Dermis blood vessel endothelial cell (primary cell): ENCODE results near the gene CLTA. TPM values are rescaled to one million over a fixed set of nuclear protein-coding genes. Genes with fewer than 3 reads are reported as not detected.

ENCODE experiments used
- DNase-seq: peaks from one replicate; pipeline ENCODE4 v3.0.0; 2010
- total RNA-seq: library from RNA; depleted of rRNA; stranded (reverse); fragments of >200 nt; gene quantifications from 2 replicates; pipeline ENCODE4 v1.2.3, GENCODE V29; 2014

The CLTA gene
- total RNA-seq, 1 donor from 2014 or later, result 359 TPM

- DNase-seq, result no peak
These were observed 56.6 kb downstream of the CLTA start for GRCh38 chr9:36247356-36247755.

DNA sequence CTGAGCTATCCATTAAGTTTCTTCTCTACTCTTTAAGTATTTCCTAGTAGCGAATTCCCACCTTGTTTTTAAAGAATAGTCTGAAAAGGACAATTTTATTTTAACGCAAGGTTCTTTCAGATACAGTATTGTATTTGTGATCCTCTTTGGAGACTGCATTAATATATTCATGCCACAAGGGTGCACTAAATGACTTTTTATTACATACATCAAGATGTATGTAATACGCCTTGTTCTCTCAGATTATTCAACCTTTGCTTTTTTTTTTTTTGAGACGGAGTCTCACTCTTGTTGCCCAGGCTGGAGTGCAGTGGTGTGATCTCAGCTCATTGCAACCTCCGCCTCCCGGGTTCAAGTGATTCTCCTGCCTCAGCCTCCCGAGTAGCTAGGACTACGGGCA is 57.3 kb downstream of the CLTA start:
- peak; percentile 62 for DNase-seq

GRCh38 chr9:36249189-36249588 is 58.5 kb downstream of the CLTA start:
- no peak for DNase-seq

GRCh38 chr9:36250079-36250478 is 59.4 kb downstream of the CLTA start:
- DNase-seq, result peak; percentile 7

DNA sequence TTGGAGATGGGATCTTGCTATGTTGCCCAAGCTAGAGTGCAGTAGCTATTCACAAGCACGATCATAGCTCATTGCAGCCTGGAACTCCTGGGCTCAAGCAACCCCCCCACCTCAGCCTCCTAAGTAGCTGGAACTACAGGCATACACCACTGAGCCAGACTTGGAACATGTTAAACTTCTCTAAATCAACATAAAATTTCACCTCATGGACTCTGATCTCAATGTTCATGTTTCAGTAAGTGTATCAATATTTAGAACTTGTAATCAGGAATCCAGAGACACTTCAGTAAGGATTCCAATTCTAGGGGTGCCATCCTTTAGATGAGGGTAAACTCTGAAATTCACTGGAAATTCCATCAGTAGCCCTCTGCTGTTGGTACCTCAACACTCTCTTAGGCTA is 60.7 kb downstream of the CLTA start:
- DNase-seq, result no peak

DNA sequence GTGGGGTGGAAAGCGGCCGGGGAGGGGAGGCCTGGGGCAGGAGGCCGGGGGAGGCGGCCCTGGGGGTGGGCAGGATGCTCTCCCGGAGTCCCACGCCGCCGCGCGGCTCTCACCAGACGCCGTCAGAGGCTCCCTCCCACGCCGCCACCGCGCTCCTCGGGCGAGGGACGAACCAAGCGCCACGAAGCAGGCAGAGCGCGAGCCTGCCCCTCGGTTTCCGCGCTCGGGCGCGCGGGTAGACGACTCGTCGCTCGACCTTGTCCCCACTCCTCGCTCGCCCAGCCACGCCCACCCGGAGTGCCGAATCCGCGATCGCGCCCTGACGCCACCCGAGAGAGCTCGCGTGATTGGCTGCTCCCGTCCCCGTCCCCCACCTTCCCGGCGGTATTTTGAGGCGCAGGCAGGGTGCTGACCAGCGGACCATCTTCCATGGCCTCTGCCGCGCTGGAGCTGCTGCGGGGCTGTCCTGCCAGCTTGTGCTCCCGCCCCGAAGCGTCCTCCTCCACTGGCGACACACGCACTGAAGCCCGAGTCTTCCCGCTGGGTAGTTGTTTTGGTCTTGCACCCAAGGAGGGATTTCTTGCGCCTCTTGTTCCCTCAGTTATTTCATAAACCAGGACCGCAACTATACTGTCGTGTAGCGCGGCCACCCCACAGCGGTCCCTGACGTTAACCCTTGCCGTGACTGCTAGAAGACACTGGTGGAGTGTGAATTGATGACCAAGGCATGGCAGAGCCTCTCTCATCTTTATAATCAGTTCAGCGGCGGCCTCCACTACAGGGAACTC is 67.7 kb downstream of the CLTA start, which contains the start of gene GNE:
GNE (minus strand) TSS at position 241 of the 788 bp plus-strand sequence. CDS start 9,093 bp downstream, outside the sequence.
- DNase-seq, result peak; percentile 97

DNA sequence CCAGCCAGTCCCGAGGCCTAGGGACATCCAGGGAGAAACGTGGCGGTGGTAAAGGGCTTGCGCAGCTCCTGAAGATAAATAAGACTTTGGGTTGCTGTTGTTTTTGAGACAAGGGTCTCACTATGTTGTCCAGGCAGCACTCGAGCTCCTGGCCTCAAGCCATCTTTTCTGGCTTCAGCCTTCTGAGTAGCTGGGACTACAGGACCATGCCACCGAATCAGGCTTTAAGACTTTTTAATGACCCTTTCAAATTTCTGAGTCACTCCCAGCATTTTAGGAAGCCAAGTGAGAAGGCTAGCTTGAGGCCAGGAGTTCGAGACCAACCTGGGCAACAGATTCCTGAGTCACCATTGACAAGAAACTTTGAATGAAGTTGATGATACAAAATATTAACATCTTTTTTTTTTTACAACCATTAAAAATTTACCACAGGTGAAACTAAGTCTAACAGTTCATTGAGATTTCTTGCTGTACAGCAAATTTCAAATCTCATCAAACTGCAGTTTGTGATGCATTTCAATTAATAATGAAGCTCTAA is 68.3 kb downstream of the CLTA start:
- DNase-seq, result no peak

Other genes starting within 250 kb of the CLTA start
- gene OR2S2, start 232.8 kb upstream of the CLTA start, total RNA-seq, result not detected in 2 replicates
- 22.0 and 37.5 TPM in 2 replicates for gene RECK, start 154.0 kb upstream of the CLTA start, total RNA-seq
- 32.4 and 45.6 TPM in 2 replicates for gene GLIPR2, start 54.2 kb upstream of the CLTA start, total RNA-seq
- gene CCIN, start 21.5 kb upstream of the CLTA start, total RNA-seq, result under 0.01 and 0.19 TPM in 2 replicates
- gene GNE, start 67.5 kb downstream of the CLTA start, total RNA-seq, result 22.8 and 23.0 TPM in 2 replicates
- gene RNF38, start 209.3 kb downstream of the CLTA start, total RNA-seq, result 23.0 and 43.9 TPM in 2 replicates